ENCODE data around the gene PARD3. TPM values are rescaled to one million over a fixed set of nuclear protein-coding genes. Genes with fewer than 3 reads are reported as not detected.
A peak's percentile ranks its signal among the peaks of the same experiment; 100 is the strongest.

Gene PARD3
- total RNA-seq, 6 experiments from 2014 or later = 19.1 to 27.8 (median 22.0) TPM

GRCh38 chr10:34135515-34135914, 679.6 kb downstream of the PARD3 start:
- DNase-seq = no peak
- intact Hi-C loops (cut with DNase I) = no loop called here
- Histone ChIP-seq H3K4me1 (peaks cover 0 to 9% (median 0%) of the 10 kb centered on the region in 4 donors), H3K4me3 (no peak overlapping the region), H3K36me3 (no peaks in the 10 kb centered on the region), H3K27me3 (no peaks in the 10 kb centered on the region), H3K9me3 (no peaks in the 10 kb centered on the region), H3K27ac (no peak overlapping the region)
- WGBS (ENCODE audit: insufficient coverage, low coverage, low lambda C conversion rate, missing lambda C conversion rate) = 78% methylated on average over 4 of the region's 5 CpGs
- TF ChIP-seq, protein P1, sequence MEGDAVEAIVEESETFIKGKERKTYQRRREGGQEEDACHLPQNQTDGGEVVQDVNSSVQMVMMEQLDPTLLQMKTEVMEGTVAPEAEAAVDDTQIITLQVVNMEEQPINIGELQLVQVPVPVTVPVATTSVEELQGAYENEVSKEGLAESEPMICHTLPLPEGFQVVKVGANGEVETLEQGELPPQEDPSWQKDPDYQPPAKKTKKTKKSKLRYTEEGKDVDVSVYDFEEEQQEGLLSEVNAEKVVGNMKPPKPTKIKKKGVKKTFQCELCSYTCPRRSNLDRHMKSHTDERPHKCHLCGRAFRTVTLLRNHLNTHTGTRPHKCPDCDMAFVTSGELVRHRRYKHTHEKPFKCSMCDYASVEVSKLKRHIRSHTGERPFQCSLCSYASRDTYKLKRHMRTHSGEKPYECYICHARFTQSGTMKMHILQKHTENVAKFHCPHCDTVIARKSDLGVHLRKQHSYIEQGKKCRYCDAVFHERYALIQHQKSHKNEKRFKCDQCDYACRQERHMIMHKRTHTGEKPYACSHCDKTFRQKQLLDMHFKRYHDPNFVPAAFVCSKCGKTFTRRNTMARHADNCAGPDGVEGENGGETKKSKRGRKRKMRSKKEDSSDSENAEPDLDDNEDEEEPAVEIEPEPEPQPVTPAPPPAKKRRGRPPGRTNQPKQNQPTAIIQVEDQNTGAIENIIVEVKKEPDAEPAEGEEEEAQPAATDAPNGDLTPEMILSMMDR (IDR thresholded peaks at IDR 0.05) = no peak
- TF ChIP-seq POLR2A (IDR thresholded peaks at IDR 0.05) = no peak
- no peak for ATAC-seq

DNA sequence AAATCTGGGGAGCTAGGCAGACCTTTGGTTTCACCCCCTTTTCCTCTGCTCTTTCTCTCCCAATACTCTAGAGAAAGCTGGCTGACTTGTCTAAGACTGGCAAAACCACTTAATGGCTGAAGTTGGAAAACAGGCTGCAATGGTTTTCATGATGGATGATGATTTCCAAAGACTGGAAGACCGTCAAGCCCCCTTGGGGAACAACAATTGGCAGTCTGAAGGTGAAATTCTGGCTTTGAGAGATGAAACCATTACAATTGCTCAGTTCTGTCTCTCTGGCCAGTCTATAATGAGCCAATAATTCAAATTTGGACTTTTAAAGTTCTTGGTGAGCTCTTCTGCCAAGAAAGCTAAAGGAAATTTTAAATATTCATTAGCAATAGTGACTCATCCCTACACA, 680.5 kb downstream of the PARD3 start:
- no peaks in the 10 kb centered on the region for H3K9me3 ChIP-seq
- H3K36me3 ChIP-seq = no peaks in the 10 kb centered on the region
- no peak overlapping the region for H3K27ac ChIP-seq
- H3K4me1 ChIP-seq = peaks cover 0 to 9% (median 0%) of the 10 kb centered on the region in 4 donors
- no peak for DNase-seq
- no peak overlapping the region for H3K4me3 ChIP-seq
- no peak for ATAC-seq
- H3K27me3 ChIP-seq = no peaks in the 10 kb centered on the region
- 75% methylated on average over 1 of the region's 1 CpG for WGBS (ENCODE audit: insufficient coverage, low coverage, low lambda C conversion rate, missing lambda C conversion rate)
- TF ChIP-seq, protein P1 (IDR thresholded peaks at IDR 0.05) = no peak
- no peak for TF ChIP-seq POLR2A (IDR thresholded peaks at IDR 0.05)
- intact Hi-C loops (cut with DNase I) = no loop called here

DNA sequence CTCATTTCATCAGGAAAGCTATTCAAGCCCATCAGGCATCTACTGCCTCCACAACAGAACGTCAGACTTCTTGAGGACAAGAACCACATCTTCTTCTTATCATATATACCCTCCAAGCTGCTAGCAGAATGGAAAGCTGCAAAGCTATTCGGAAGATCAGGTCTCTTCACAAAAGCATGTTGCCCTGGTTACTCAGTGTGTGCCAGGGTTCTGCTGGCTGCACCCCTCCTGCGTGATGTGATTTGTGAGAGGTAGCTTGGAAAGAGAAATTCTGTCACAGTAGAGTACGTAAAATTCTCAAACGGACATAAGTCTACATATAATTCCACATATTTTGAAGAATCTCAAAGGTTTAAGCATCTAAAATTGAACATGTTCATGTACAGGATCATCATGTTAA, 681.7 kb downstream of the PARD3 start:
- no peaks in the 10 kb centered on the region for H3K27me3 ChIP-seq
- WGBS (ENCODE audit: insufficient coverage, low coverage, low lambda C conversion rate, missing lambda C conversion rate) = 94% methylated on average over 3 of the region's 5 CpGs
- no peak for ATAC-seq
- no peak overlapping the region for H3K4me3 ChIP-seq
- no peak overlapping the region for H3K27ac ChIP-seq
- TF ChIP-seq POLR2A (IDR thresholded peaks at IDR 0.05) = no peak
- TF ChIP-seq, protein P1 (IDR thresholded peaks at IDR 0.05) = no peak
- H3K4me1 ChIP-seq = peaks cover 0 to 9% (median 0%) of the 10 kb centered on the region in 4 donors
- DNase-seq = no peak
- H3K9me3 ChIP-seq = no peaks in the 10 kb centered on the region
- no peaks in the 10 kb centered on the region for H3K36me3 ChIP-seq
- intact Hi-C loops (cut with DNase I) = no loop called here

DNA sequence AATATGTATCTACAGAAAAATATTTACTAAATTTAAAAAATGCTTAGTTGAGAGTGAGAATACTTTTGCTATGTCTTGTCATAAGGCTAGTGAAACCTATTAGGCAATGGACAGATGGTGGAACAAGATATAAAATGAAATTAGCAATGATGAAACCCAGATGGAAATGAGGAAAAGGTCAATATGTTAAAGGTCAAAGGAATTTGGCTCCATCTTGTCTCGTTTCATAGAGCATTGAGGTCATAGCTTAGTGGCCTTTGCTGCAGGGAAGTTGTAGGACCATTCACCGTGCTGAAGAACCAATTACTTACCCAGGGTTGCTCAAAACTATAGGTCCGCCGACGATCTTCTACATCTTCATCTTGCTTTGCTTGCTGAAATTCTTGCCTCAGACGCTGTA, 683.9 kb downstream of the PARD3 start:
- TF ChIP-seq POLR2A (IDR thresholded peaks at IDR 0.05) = no peak
- TF ChIP-seq, protein P1 (IDR thresholded peaks at IDR 0.05) = no peak
- Histone ChIP-seq H3K4me1 (peaks cover 0 to 9% (median 0%) of the 10 kb centered on the region in 4 donors), H3K27ac (no peak overlapping the region), H3K27me3 (no peaks in the 10 kb centered on the region), H3K36me3 (no peaks in the 10 kb centered on the region), H3K9me3 (no peaks in the 10 kb centered on the region), H3K4me3 (no peak overlapping the region)
- DNase-seq (no peak), ATAC-seq (peak; percentile 65 to 83 (median 76))
- 72% methylated on average over 6 of the region's 6 CpGs for WGBS (ENCODE audit: insufficient coverage, low coverage, low lambda C conversion rate, missing lambda C conversion rate)
- intact Hi-C loops (cut with DNase I) = no loop called here

DNA sequence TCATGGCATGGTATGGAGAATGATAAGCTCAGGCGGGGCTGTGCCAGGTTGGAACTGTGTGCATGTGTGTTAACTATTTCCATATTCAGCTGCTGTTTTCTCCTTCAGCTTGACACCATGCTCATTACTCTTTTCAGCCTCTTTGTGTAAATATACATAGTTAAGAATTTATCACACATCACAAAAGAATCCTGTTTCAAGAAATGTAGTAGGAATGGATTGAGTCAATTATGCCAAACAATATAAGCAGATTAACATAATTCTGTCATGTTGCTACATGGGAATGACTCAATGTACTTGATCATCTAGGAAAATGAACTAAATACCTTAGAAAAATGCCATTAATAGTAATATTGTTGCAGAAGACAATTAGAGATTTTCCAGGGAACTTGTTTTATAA, 687.4 kb downstream of the PARD3 start:
- no peak for TF ChIP-seq POLR2A (IDR thresholded peaks at IDR 0.05)
- TF ChIP-seq, protein P1 (IDR thresholded peaks at IDR 0.05) = no peak
- Histone ChIP-seq H3K27me3 (no peaks in the 10 kb centered on the region), H3K36me3 (no peaks in the 10 kb centered on the region), H3K4me1 (peaks cover 0 to 29% (median 6%) of the 10 kb centered on the region in 4 donors), H3K27ac (no peak overlapping the region), H3K9me3 (no peaks in the 10 kb centered on the region), H3K4me3 (no peak overlapping the region)
- intact Hi-C loops (cut with DNase I) = no loop called here
- no peak for ATAC-seq
- WGBS (ENCODE audit: insufficient coverage, low coverage, low lambda C conversion rate, missing lambda C conversion rate) = 87% methylated on average over 1 of the region's 1 CpG
- DNase-seq = no peak
